Type B pancreatic cell (in vitro differentiated cells): ENCODE measurements around the gene ARL4D. TPM values are rescaled to one million over a fixed set of nuclear protein-coding genes. Genes with fewer than 3 reads are reported as not detected.
"Not testable (repeated sequence)": the region's sequence is repeated elsewhere in the genome, so short reads cannot be mapped to it uniquely, and the experiment has no call there.

Experiments
- DNase-seq: peaks from one replicate; pipeline ENCODE4 v3.0.0; 2021; ENCODE audit warnings: mixed read lengths; ENCODE audit not compliant: unreplicated experiment; ENCODE audit errors: extremely low spot score
- H3K27ac Mint-ChIP-seq: 2 replicates; pipeline ENCODE4 v1.8.0; 2021; ENCODE audit warnings: mild to moderate bottlenecking, mixed read lengths
- H3K27me3 Mint-ChIP-seq: 2 replicates; pipeline ENCODE4 v1.8.0; 2021; ENCODE audit warnings: mixed read lengths
- H3K36me3 Mint-ChIP-seq: 2 replicates; pipeline ENCODE4 v1.8.0; 2021; ENCODE audit warnings: mixed read lengths
- H3K4me1 Mint-ChIP-seq: one replicate; pipeline ENCODE4 v1.8.0; 2021; ENCODE audit warnings: mixed read lengths; ENCODE audit not compliant: unreplicated experiment
- H3K4me3 Mint-ChIP-seq: 2 replicates; pipeline ENCODE4 v1.8.0; 2021; ENCODE audit warnings: mild to moderate bottlenecking, mixed read lengths
- H3K9me3 Mint-ChIP-seq: 2 replicates; pipeline ENCODE4 v1.8.0; 2021; ENCODE audit warnings: mixed read lengths
- CTCF ChIP-seq: fragments of 200-600 bp; sonication (generic); conservative IDR thresholded peaks from 2 replicates; pipeline ENCODE4 v1.5.0; 2021; ENCODE audit warnings: antibody characterized with exemption, mild to moderate bottlenecking
- total RNA-seq: library from RNA; stranded (reverse); gene quantifications from 2 replicates; pipeline ENCODE4 v1.2.1, GENCODE V29; 2021; ENCODE audit warnings: low replicate concordance

The ARL4D gene
- total RNA-seq, 1 donor from 2014 or later: 8.3 TPM

DNA sequence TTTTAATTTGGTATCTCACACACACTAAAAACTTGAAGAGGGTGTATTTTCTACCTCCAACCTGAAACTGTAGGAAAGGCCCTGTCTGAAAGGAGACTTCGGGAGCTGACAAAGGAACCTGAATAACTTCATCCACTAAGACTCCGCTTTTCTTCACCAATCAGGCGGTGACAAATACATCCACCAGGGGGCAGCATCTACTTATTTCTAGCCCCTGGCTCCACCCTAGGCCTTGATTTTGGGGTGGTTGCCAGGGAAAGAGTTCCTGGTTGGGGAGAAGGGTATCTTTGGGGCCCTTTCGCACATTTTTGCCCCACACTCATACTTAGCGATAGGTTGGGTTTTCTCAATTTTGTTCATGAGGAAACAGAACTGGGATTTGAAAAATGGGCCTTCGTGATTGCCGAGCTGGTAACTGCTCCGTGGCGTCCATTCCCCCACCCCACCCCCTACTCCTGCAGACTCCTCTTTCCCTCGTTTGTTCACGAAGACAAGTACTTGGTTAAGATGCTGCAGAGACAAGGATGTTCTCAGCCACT is 4.8 kb upstream of the ARL4D start:
- no peaks in the 10 kb centered on the region for H3K9me3 Mint-ChIP-seq
- TF ChIP-seq CTCF: peak; percentile 96

DNA sequence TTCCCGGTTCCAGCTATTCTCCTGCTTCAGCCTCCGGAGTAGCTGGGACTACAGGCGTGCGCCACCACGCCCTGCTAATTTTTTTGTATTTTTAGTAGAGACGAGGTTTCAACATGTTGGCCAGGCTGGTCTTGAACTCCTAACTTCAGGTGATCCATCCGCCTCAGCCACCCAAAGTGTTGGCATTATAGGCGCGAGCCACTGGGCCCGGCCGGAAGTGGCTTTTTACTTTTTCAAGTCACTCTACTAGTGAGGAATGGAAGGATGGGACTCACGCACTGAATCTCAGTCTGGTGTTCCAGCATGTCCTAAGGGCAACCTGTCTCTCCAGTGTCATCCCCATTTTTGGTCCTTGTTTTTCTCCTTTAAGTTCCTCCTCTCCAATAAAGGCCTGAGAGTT is 4.1 kb upstream of the ARL4D start:
- H3K4me3 Mint-ChIP-seq: not testable (repeated sequence)

More for the DNA sequence above, 4.8 kb upstream of the ARL4D start:
- Mint-ChIP-seq H3K27me3 (no peaks in the 10 kb centered on the region), H3K27ac (peak overlapping the region; percentile 65), H3K4me3 (peak overlapping the region; percentile 38), H3K36me3 (no peaks in the 10 kb centered on the region), H3K4me1 (peaks cover 28% of the 10 kb centered on the region)
- peak; percentile 88 for DNase-seq

GRCh38 chr17:43395165-43395564 is 3.6 kb upstream of the ARL4D start:
- no peaks in the 10 kb centered on the region for H3K27me3 Mint-ChIP-seq
- no peak for TF ChIP-seq CTCF
- peaks cover 17% of the 10 kb centered on the region for H3K4me1 Mint-ChIP-seq

More for the DNA sequence above, 4.1 kb upstream of the ARL4D start:
- H3K36me3 Mint-ChIP-seq, H3K9me3 Mint-ChIP-seq, H3K27me3 Mint-ChIP-seq, DNase-seq, H3K27ac Mint-ChIP-seq: not testable (repeated sequence)
- peaks cover 22% of the 10 kb centered on the region for H3K4me1 Mint-ChIP-seq

GRCh38 chr17:43396491-43397060 is 2.2 kb upstream of the ARL4D start:
- no peaks in the 10 kb centered on the region for H3K9me3 Mint-ChIP-seq
- peaks cover 27% of the 10 kb centered on the region for H3K4me1 Mint-ChIP-seq
- H3K27ac Mint-ChIP-seq: no peak overlapping the region

More at GRCh38 chr17:43395165-43395564, 3.6 kb upstream of the ARL4D start:
- no peaks in the 10 kb centered on the region for H3K9me3 Mint-ChIP-seq
- H3K36me3 Mint-ChIP-seq: no peaks in the 10 kb centered on the region
- DNase-seq: no peak
- no peak overlapping the region for H3K27ac Mint-ChIP-seq
- no peak overlapping the region for H3K4me3 Mint-ChIP-seq

DNA sequence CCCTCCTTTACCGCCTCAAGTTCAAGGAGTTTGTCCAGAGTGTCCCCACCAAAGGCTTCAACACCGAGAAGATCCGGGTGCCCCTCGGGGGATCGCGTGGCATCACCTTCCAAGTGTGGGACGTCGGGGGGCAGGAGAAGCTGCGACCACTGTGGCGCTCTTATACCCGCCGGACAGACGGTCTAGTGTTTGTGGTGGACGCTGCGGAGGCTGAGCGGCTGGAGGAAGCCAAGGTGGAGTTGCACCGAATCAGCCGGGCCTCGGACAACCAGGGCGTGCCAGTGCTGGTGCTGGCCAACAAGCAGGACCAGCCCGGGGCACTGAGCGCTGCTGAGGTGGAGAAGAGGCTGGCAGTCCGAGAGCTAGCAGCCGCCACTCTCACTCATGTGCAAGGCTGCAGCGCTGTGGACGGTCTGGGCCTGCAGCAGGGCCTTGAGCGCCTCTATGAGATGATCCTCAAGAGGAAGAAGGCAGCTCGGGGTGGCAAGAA is 1.1 kb downstream of the ARL4D start:
- H3K36me3 Mint-ChIP-seq: no peaks in the 10 kb centered on the region
- peaks cover 19% of the 10 kb centered on the region for H3K4me1 Mint-ChIP-seq
- no peaks in the 10 kb centered on the region for H3K27me3 Mint-ChIP-seq
- peak overlapping the region; percentile 91 for H3K27ac Mint-ChIP-seq
- no peak for TF ChIP-seq CTCF
- no peak for DNase-seq
- H3K4me3 Mint-ChIP-seq: peak overlapping the region; percentile 93
- H3K9me3 Mint-ChIP-seq: no peaks in the 10 kb centered on the region

More at GRCh38 chr17:43396491-43397060, 2.2 kb upstream of the ARL4D start:
- Mint-ChIP-seq H3K36me3 (no peaks in the 10 kb centered on the region), H3K27me3 (no peaks in the 10 kb centered on the region), H3K4me3 (no peak overlapping the region)
- TF ChIP-seq CTCF: no peak
- DNase-seq: no peak

DNA sequence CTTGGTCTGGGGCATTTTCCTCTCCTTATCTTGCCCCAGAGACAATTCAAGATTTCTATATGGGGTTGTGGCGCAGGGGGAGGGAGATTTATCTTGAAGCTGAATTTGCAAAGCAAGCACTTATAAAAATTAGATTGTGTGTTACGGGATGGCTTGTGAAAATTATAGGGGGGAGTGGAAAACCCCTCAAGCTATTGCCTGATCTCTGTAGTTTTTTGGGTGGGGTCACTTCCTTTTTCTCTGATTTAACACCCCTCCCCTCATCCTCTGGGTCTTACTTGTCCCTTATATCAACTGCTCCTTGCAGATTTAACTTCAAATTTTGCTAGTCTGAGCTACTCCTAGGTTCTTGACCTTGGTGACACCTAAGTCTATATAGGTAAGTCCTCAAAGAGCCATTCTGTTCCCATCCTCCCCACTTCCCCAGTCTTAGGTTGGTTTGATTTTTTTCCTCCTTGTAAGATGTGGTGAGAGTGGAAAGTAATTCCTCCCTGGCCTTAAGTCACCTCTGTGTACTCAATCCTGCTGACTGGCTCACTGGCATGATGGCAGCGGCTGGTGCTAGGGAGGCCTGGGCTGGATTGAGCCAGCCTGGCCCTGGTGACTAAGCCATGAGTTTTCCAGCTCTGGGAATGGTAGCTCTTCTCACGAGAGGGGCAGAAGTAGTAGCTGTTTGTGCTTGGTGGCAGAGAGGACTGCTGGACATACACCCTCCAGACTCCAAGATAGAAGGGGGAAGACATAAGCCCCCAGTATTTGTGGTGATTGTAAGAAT is 2.3 kb downstream of the ARL4D start:
- peak overlapping the region; percentile 80 for H3K4me3 Mint-ChIP-seq
- H3K9me3 Mint-ChIP-seq: no peaks in the 10 kb centered on the region
- no peaks in the 10 kb centered on the region for H3K27me3 Mint-ChIP-seq
- no peaks in the 10 kb centered on the region for H3K36me3 Mint-ChIP-seq
- H3K27ac Mint-ChIP-seq: peak overlapping the region; percentile 43
- no peak for DNase-seq
- no peak for TF ChIP-seq CTCF
- H3K4me1 Mint-ChIP-seq: peaks cover 19% of the 10 kb centered on the region
